Neuronal stem cell (in vitro differentiated cells): ENCODE measurements around the gene ANKS1B.

Experiments used
- DNase-seq: peaks from one replicate; pipeline ENCODE4 v3.0.0-alpha.2; 2013; ENCODE audit warnings: low spot score
- H2AFZ ChIP-seq: one replicate; pipeline ENCODE4 v1.6.1; 2013; ENCODE audit warnings: mild to moderate bottlenecking, low read length, inconsistent platforms
- H2AK5ac ChIP-seq: 2 replicates; pipeline ENCODE4 v1.6.1; 2013; ENCODE audit warnings: low read depth, mild to moderate bottlenecking, inconsistent platforms, low read length, moderate library complexity, mixed read lengths
- H2BK120ac ChIP-seq: 2 replicates; pipeline ENCODE4 v1.6.1; 2013; ENCODE audit warnings: low read depth, mild to moderate bottlenecking, inconsistent platforms, low read length, moderate library complexity, mixed read lengths
- H2BK12ac ChIP-seq: one replicate; pipeline ENCODE4 v1.6.1; 2013; ENCODE audit warnings: low read length, inconsistent platforms
- H2BK15ac ChIP-seq: 2 replicates; pipeline ENCODE4 v1.6.1; 2013; ENCODE audit warnings: mild to moderate bottlenecking, low read length, inconsistent platforms, mixed read lengths
- H2BK5ac ChIP-seq: one replicate; pipeline ENCODE4 v1.6.1; 2013; ENCODE audit warnings: inconsistent platforms, mild to moderate bottlenecking, low read length, moderate library complexity
- H3K14ac ChIP-seq: one replicate; pipeline ENCODE4 v1.6.1; 2013; ENCODE audit warnings: low read length, inconsistent platforms
- H3K18ac ChIP-seq: 2 replicates; pipeline ENCODE4 v1.6.1; 2013; ENCODE audit warnings: low read length, inconsistent platforms
- H3K23ac ChIP-seq: 2 replicates; pipeline ENCODE4 v1.6.1; 2013; ENCODE audit warnings: low read depth, mild to moderate bottlenecking, mixed read lengths, low read length, inconsistent platforms; ENCODE audit not compliant: poor library complexity
- H3K27ac ChIP-seq: replicated peaks from 3 replicates; pipeline ENCODE4 v1.5.1; 2013; ENCODE audit warnings: low read length, inconsistent platforms
- H3K27me3 ChIP-seq, 3 experiments: 2 replicates each; pipeline ENCODE4 v1.6.1; 2013; ENCODE audit warnings: low read length in 3 of 3, mild to moderate bottlenecking in 2 of 3, inconsistent platforms in 1 of 3, low read depth in 1 of 3, mixed read lengths in 1 of 3, moderate library complexity in 1 of 3; ENCODE audit not compliant: control insufficient read depth in 3 of 3, insufficient read depth in 3 of 3
- H3K36me3 ChIP-seq, 2 donors: replicated peaks in 1 of 2; 2 replicates each; pipeline ENCODE4 v1.6.1; 2013; ENCODE audit warnings: low read length in 2 of 2; ENCODE audit not compliant: control insufficient read depth in 2 of 2, insufficient read depth in 2 of 2
- H3K4ac ChIP-seq: 2 replicates; pipeline ENCODE4 v1.6.1; 2013; ENCODE audit warnings: inconsistent platforms, mild to moderate bottlenecking, low read length, moderate library complexity
- H3K4me1 ChIP-seq, 2 donors: 1 replicate in 1 of 2; 2 replicates in 1 of 2; pipeline ENCODE4 v1.6.1; 2013; ENCODE audit warnings: low read length in 2 of 2, low read depth in 1 of 2; ENCODE audit not compliant: control insufficient read depth in 2 of 2, insufficient read depth in 1 of 2
- H3K4me2 ChIP-seq: one replicate; pipeline ENCODE4 v1.6.1; 2013; ENCODE audit warnings: mild to moderate bottlenecking, low read length, inconsistent platforms; ENCODE audit not compliant: insufficient read depth, poor library complexity, severe bottlenecking
- H3K4me3 ChIP-seq, 2 donors: 2 replicates each; pipeline ENCODE4 v1.5.1; 2013; ENCODE audit warnings: low read length in 2 of 2, mild to moderate bottlenecking in 2 of 2, inconsistent platforms in 1 of 2, moderate library complexity in 1 of 2
- H3K79me1 ChIP-seq: one replicate; pipeline ENCODE4 v1.6.1; 2013; ENCODE audit warnings: low read depth, mild to moderate bottlenecking, inconsistent platforms, low read length, moderate library complexity
- H3K9ac ChIP-seq: one replicate; pipeline ENCODE4 v1.6.1; 2013; ENCODE audit warnings: mild to moderate bottlenecking, low read depth, low read length, inconsistent platforms; ENCODE audit not compliant: poor library complexity
- H3K9me3 ChIP-seq, 2 donors: replicated peaks in 1 of 2; 2 replicates each; pipeline versions ENCODE3 to v1.6.1; 2013; ENCODE audit warnings: low read length in 2 of 2, mild to moderate bottlenecking in 2 of 2, inconsistent platforms in 1 of 2, low read depth in 1 of 2, mixed read lengths in 1 of 2, moderate library complexity in 1 of 2; ENCODE audit not compliant: control insufficient read depth in 2 of 2, insufficient read depth in 1 of 2
- H4K8ac ChIP-seq: one replicate; pipeline ENCODE4 v1.6.1; 2013; ENCODE audit warnings: low read depth, mild to moderate bottlenecking, inconsistent platforms, low read length, moderate library complexity
- H4K91ac ChIP-seq: one replicate; pipeline ENCODE4 v1.6.1; 2013; ENCODE audit warnings: low read length, low read depth, mild to moderate bottlenecking, inconsistent platforms; ENCODE audit not compliant: poor library complexity
- WGBS, 2 donors: extraction: QIAGEN DNeasy Blood & Tissue Kit; methylation state at CpG; one replicate each; pipeline ENCODE4 v1.1.7; 2013; ENCODE audit warnings: missing lambda C conversion rate in 2 of 2, mixed read lengths in 1 of 2; ENCODE audit not compliant: insufficient read length in 2 of 2, insufficient replicate concordance in 1 of 2; ENCODE audit errors: extremely low coverage in 2 of 2; 5-methylcytosine and 5-hydroxymethylcytosine counted together

ANKS1B gene

GRCh38 chr12:99386907-99387306, 597.8 kb downstream of the ANKS1B start:
- Histone ChIP-seq H2BK12ac (no peak overlapping the region), H3K79me1 (no peaks in the 10 kb centered on the region), H3K27ac (no peak overlapping the region), H3K27me3 (no peaks in the 10 kb centered on the region), H3K23ac (no peak overlapping the region), H2AK5ac (no peak overlapping the region), H3K36me3 (no peaks in the 10 kb centered on the region), H3K18ac (no peak overlapping the region), H2BK15ac (no peak overlapping the region), H2BK120ac (no peak overlapping the region), H4K91ac (no peak overlapping the region), H4K8ac (no peak overlapping the region), H3K4ac (no peak overlapping the region), H3K4me1 (no peaks in the 10 kb centered on the region), H3K9me3 (no peaks in the 10 kb centered on the region), H3K9ac (no peak overlapping the region), H2AFZ (no peak overlapping the region), H3K14ac (no peak overlapping the region), H3K4me2 (no peak overlapping the region), H3K4me3 (no peak overlapping the region), H2BK5ac (no peak overlapping the region)
- no peak for DNase-seq
- WGBS, 2 donors: no CpG with 5 or more reads among the region's 2 CpGs

- H3K27ac ChIP-seq: no peak overlapping the region
- no peak overlapping the region for H2AK5ac ChIP-seq
- H3K23ac ChIP-seq: no peak overlapping the region
- no peak overlapping the region for H3K9ac ChIP-seq
- no peak overlapping the region for H2BK120ac ChIP-seq
- no peak overlapping the region for H3K14ac ChIP-seq
- H3K27me3 ChIP-seq: no peaks in the 10 kb centered on the region
- H3K4me3 ChIP-seq: no peak overlapping the region
- no peak for DNase-seq
- no peak overlapping the region for H4K91ac ChIP-seq
- H3K4ac ChIP-seq: no peak overlapping the region
- H2BK12ac ChIP-seq: no peak overlapping the region
- H2BK5ac ChIP-seq: no peak overlapping the region
- no CpG with 5 or more reads among the region's 4 CpGs for WGBS, 2 donors
- H2AFZ ChIP-seq: no peak overlapping the region
- no peaks in the 10 kb centered on the region for H3K36me3 ChIP-seq
- H3K18ac ChIP-seq: no peak overlapping the region
- no peaks in the 10 kb centered on the region for H3K4me1 ChIP-seq
- H3K4me2 ChIP-seq: no peak overlapping the region
- no peaks in the 10 kb centered on the region for H3K79me1 ChIP-seq
- H4K8ac ChIP-seq: no peak overlapping the region
- H2BK15ac ChIP-seq: no peak overlapping the region
- no peaks in the 10 kb centered on the region for H3K9me3 ChIP-seq
Observed at GRCh38 chr12:99383258-99383657, 601.5 kb downstream of the ANKS1B start.

DNA sequence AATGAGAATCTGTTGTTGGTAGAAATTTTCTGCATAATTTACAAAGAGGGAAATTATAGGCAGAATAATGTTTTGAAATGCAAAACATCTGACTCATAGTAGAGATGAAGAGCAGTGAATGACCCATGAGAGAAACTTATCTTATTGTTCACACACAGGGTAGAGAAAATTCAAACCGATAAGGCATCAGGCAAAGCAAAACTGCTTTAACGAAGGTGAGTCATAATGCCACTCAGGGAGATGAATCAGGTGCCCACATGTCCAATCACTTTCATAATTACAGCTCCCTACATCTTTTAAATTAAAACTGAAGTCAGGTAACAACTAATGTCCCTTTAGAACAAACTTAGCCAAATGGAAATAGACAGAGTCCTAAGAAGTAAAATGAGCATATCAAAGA, 602.7 kb downstream of the ANKS1B start:
- H3K27ac ChIP-seq: no peak overlapping the region
- H2BK120ac ChIP-seq: no peak overlapping the region
- no peak overlapping the region for H3K18ac ChIP-seq
- no CpG with 5 or more reads among the region's 2 CpGs for WGBS, 2 donors
- H3K9ac ChIP-seq: no peak overlapping the region
- H3K27me3 ChIP-seq: no peaks in the 10 kb centered on the region
- H3K4ac ChIP-seq: no peak overlapping the region
- no peak for DNase-seq
- H3K4me1 ChIP-seq: no peaks in the 10 kb centered on the region
- H4K91ac ChIP-seq: no peak overlapping the region
- H2AK5ac ChIP-seq: no peak overlapping the region
- H3K4me3 ChIP-seq: no peak overlapping the region
- H4K8ac ChIP-seq: no peak overlapping the region
- H3K4me2 ChIP-seq: no peak overlapping the region
- no peak overlapping the region for H3K14ac ChIP-seq
- no peak overlapping the region for H2AFZ ChIP-seq
- H2BK15ac ChIP-seq: no peak overlapping the region
- no peaks in the 10 kb centered on the region for H3K79me1 ChIP-seq
- H3K23ac ChIP-seq: no peak overlapping the region
- H3K36me3 ChIP-seq: no peaks in the 10 kb centered on the region
- no peaks in the 10 kb centered on the region for H3K9me3 ChIP-seq
- H2BK5ac ChIP-seq: no peak overlapping the region
- no peak overlapping the region for H2BK12ac ChIP-seq

GRCh38 chr12:99380701-99381100, 604.0 kb downstream of the ANKS1B start:
- no peak for DNase-seq
- H3K27me3 ChIP-seq: no peaks in the 10 kb centered on the region
- no peak overlapping the region for H2BK5ac ChIP-seq

More at GRCh38 chr12:99380701-99381100, 604.0 kb downstream of the ANKS1B start:
- H2BK120ac ChIP-seq: no peak overlapping the region
- H3K79me1 ChIP-seq: no peaks in the 10 kb centered on the region
- no peak overlapping the region for H2BK12ac ChIP-seq
- no peak overlapping the region for H3K9ac ChIP-seq
- no peak overlapping the region for H4K8ac ChIP-seq
- H3K4me2 ChIP-seq: no peak overlapping the region
- H3K36me3 ChIP-seq: no peaks in the 10 kb centered on the region
- no peak overlapping the region for H3K23ac ChIP-seq
- no CpG with 5 or more reads among the region's 1 CpG for WGBS, 2 donors
- H3K9me3 ChIP-seq: no peaks in the 10 kb centered on the region
- no peak overlapping the region for H3K18ac ChIP-seq
- H4K91ac ChIP-seq: no peak overlapping the region
- no peak overlapping the region for H2BK15ac ChIP-seq
- no peak overlapping the region for H2AFZ ChIP-seq
- H3K4me3 ChIP-seq: no peak overlapping the region
- H3K27ac ChIP-seq: no peak overlapping the region
- no peak overlapping the region for H3K4ac ChIP-seq
- no peak overlapping the region for H2AK5ac ChIP-seq
- H3K4me1 ChIP-seq: no peaks in the 10 kb centered on the region
- no peak overlapping the region for H3K14ac ChIP-seq
